ENCODE measurements around the gene QRSL1.

The QRSL1 gene

DNA sequence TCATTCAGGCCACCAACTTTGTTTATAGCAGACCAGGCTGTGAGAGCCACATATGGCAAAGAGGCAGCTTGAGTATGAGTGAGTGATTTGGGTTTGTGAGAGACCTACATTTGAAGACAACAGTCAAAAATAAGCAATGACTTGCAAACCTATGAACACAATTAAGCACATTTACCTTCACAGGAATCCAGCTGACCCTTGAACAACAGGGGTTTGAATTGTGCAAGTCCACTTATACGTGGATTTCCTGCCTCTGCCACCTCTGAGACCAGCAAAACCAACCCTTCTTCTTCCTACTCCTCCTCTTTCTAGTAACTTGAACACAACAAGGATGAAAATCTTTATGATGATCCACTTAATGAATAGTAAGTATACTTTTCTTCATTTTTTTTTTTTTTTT, 10.2 kb upstream of the QRSL1 start:
- Histone ChIP-seq H3K4me2 (ENCODE audit: low read length) (no peak overlapping the region), H3K4me1 (ENCODE audit: control insufficient read depth, low read length) (peaks cover 29% of the 10 kb centered on the region), H4K20me1 (ENCODE audit: control insufficient read depth, insufficient read depth, low read depth, low read length) (no peaks in the 10 kb centered on the region), H3F3A (ENCODE audit: control insufficient read depth, insufficient read depth) (no peaks in the 10 kb centered on the region), H3K9me3 (ENCODE audit: control insufficient read depth, insufficient read depth, low read length) (peaks cover 3% of the 10 kb centered on the region; the same call in 1 of the 2 replicates), H3K79me2 (ENCODE audit: control insufficient read depth, low read length) (0 out of 2 replicates have a peak, but pooled peaks cover under 1% of the 10 kb centered on the region), H3K9me2 (replicated peaks; ENCODE audit: control insufficient read depth, low read length) (no peaks in the 10 kb centered on the region), H3K4me3 (ENCODE audit: low read length) (no peak overlapping the region), H3K27me3 (ENCODE audit: control insufficient read depth, low read length) (no peaks in the 10 kb centered on the region), H3K36me3 (ENCODE audit: control insufficient read depth, low read length) (peaks cover 46% of the 10 kb centered on the region), H3K27ac (ENCODE audit: low read depth, low read length) (no peak overlapping the region)
- no peak for TF ChIP-seq CTCF (IDR thresholded peaks at IDR 0.05; ENCODE audit: low read depth, low read length, poor library complexity, severe bottlenecking)
- TF ChIP-seq EZH2phosphoT487 (IDR thresholded peaks at IDR 0.05; ENCODE audit: borderline replicate concordance, low read length) = no peak

DNA sequence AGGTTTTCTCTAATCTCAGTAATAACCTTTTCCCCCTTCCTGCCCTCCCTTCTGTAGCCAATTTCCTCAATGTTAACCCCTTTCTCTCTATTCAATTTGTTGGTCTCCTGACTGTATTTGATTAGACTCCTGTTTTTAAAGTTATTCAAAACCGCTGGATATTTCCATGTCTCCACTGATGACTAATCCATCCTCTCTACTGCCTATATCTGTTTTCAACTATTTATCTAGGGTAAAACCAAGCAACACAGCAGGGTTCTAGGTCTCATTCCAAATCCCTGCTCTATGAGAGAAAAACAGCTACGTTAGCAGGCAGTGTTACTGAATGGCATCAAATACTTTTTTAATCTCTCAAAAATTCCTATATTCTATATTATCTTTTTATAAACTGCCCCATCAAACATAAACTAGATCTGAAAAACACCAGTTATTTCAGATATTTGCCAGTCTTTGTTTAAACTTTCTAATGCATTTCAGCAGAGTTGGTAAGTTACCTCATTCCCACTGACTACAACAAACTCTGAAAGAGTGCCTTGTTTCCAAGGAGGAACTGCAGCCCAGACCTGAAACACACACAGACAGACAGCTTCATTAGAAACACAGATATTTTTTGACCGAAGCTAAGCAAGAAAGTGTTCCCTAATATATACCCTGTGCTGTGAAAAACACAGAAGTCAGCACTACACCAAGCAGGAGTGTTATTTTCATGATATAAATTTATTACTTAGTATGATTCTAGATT, 8.3 kb upstream of the QRSL1 start:
- Histone ChIP-seq H3K4me2 (ENCODE audit: low read length) (no peak overlapping the region), H4K20me1 (ENCODE audit: control insufficient read depth, insufficient read depth, low read depth, low read length) (no peaks in the 10 kb centered on the region), H3K27ac (ENCODE audit: low read depth, low read length) (no peak overlapping the region), H3F3A (ENCODE audit: control insufficient read depth, insufficient read depth) (no peaks in the 10 kb centered on the region), H3K9me2 (replicated peaks; ENCODE audit: control insufficient read depth, low read length) (no peaks in the 10 kb centered on the region), H3K4me3 (ENCODE audit: low read length) (no peak overlapping the region), H3K9me3 (ENCODE audit: control insufficient read depth, insufficient read depth, low read length) (peaks cover 3% of the 10 kb centered on the region; the same call in 1 of the 2 replicates), H3K79me2 (ENCODE audit: control insufficient read depth, low read length) (peaks cover 13% of the 10 kb centered on the region), H3K4me1 (ENCODE audit: control insufficient read depth, low read length) (peaks cover 19% of the 10 kb centered on the region), H3K27me3 (ENCODE audit: control insufficient read depth, low read length) (no peaks in the 10 kb centered on the region), H3K36me3 (ENCODE audit: control insufficient read depth, low read length) (peaks cover 40% of the 10 kb centered on the region)
- TF ChIP-seq EZH2phosphoT487 (IDR thresholded peaks at IDR 0.05; ENCODE audit: borderline replicate concordance, low read length) = no peak
- TF ChIP-seq CTCF (IDR thresholded peaks at IDR 0.05; ENCODE audit: low read depth, low read length, poor library complexity, severe bottlenecking) = no peak

GRCh38 chr6:106622412-106622811, 7.0 kb upstream of the QRSL1 start:
- Histone ChIP-seq H3K36me3 (ENCODE audit: control insufficient read depth, low read length) (peaks cover 29% of the 10 kb centered on the region), H3K4me1 (ENCODE audit: control insufficient read depth, low read length) (peaks cover 25% of the 10 kb centered on the region), H3K27ac (ENCODE audit: low read depth, low read length) (no peak overlapping the region), H3K9me3 (ENCODE audit: control insufficient read depth, insufficient read depth, low read length) (peaks cover 3% of the 10 kb centered on the region; the same call in 1 of the 2 replicates), H3K4me3 (ENCODE audit: low read length) (no peak overlapping the region), H4K20me1 (ENCODE audit: control insufficient read depth, insufficient read depth, low read depth, low read length) (no peaks in the 10 kb centered on the region), H3K79me2 (ENCODE audit: control insufficient read depth, low read length) (peaks cover 26% of the 10 kb centered on the region), H3K9me2 (replicated peaks; ENCODE audit: control insufficient read depth, low read length) (no peaks in the 10 kb centered on the region), H3F3A (ENCODE audit: control insufficient read depth, insufficient read depth) (peaks cover 4% of the 10 kb centered on the region), H3K4me2 (ENCODE audit: low read length) (no peak overlapping the region), H3K27me3 (ENCODE audit: control insufficient read depth, low read length) (no peaks in the 10 kb centered on the region)
- no peak for TF ChIP-seq EZH2phosphoT487 (IDR thresholded peaks at IDR 0.05; ENCODE audit: borderline replicate concordance, low read length)
- TF ChIP-seq CTCF (IDR thresholded peaks at IDR 0.05; ENCODE audit: low read depth, low read length, poor library complexity, severe bottlenecking) = no peak

Measured in DOHH2 (cell line).